Smooth muscle cell (in vitro differentiated cells): Measurements from ENCODE around the gene GALNS. TPM values are rescaled to one million over a fixed set of nuclear protein-coding genes. Genes with fewer than 3 reads are reported as not detected.

Experiments used
- DNase-seq: peaks from one replicate; lab custom pipeline; 2025; ENCODE audit not compliant: unreplicated experiment; lab: John Stamatoyannopoulos, UW
- H2AFZ ChIP-seq: fragments of 200-600 bp; sonication (generic); 2 replicates; pipeline ENCODE4 v1.6.0; 2016; ENCODE audit warnings: antibody characterized with exemption, low read depth, mild to moderate bottlenecking
- H3F3A ChIP-seq: fragments of 200-600 bp; sonication (generic); 2 replicates; pipeline ENCODE4 v1.6.0; 2017; ENCODE audit warnings: antibody characterized with exemption, low read depth
- H3K27ac ChIP-seq: fragments of 200-600 bp; sonication (generic); 2 replicates; pipeline ENCODE4 v1.5.1; 2016; ENCODE audit warnings: low read depth, mild to moderate bottlenecking
- H3K27me3 ChIP-seq: fragments of 200-600 bp; sonication (generic); 2 replicates; pipeline ENCODE4 v1.6.1; 2016; ENCODE audit warnings: low read depth, mild to moderate bottlenecking
- H3K36me3 ChIP-seq: fragments of 200-600 bp; sonication (generic); 2 replicates; pipeline ENCODE4 v1.5.1; 2016; ENCODE audit warnings: low read depth
- H3K4me1 ChIP-seq: fragments of 200-600 bp; sonication (generic); 2 replicates; pipeline ENCODE4 v1.5.1; 2016; ENCODE audit warnings: low read depth
- H3K4me2 ChIP-seq: fragments of 200-600 bp; sonication (generic); 2 replicates; pipeline ENCODE4 v1.6.0; 2016; ENCODE audit warnings: mild to moderate bottlenecking
- H3K4me3 ChIP-seq: fragments of 200-600 bp; sonication (generic); 2 replicates; pipeline ENCODE4 v1.5.1; 2016; ENCODE audit warnings: mild to moderate bottlenecking
- H3K79me2 ChIP-seq: fragments of 200-600 bp; sonication (generic); 2 replicates; pipeline ENCODE4 v1.6.0; 2016; ENCODE audit warnings: low read depth, mild to moderate bottlenecking
- H3K9ac ChIP-seq: fragments of 200-600 bp; sonication (generic); 2 replicates; pipeline ENCODE4 v1.6.0; 2016; ENCODE audit warnings: low read depth
- H3K9me3 ChIP-seq: fragments of 200-600 bp; sonication (generic); replicated peaks from 2 replicates; pipeline ENCODE4 v1.5.1; 2016; ENCODE audit warnings: low read depth
- H4K20me1 ChIP-seq: fragments of 200-600 bp; sonication (generic); 2 replicates; pipeline ENCODE4 v1.6.0; 2016; ENCODE audit warnings: low read depth
- CTCF ChIP-seq: fragments of 200-600 bp; sonication (generic); IDR thresholded peaks from 2 replicates; pipeline ENCODE4 v1.5.1; 2017; ENCODE audit warnings: borderline replicate concordance, mild to moderate bottlenecking, antibody characterized with exemption; ENCODE audit not compliant: insufficient read depth, poor library complexity, severe bottlenecking
- WGBS: methylation state at CpG from one replicate; pipeline ENCODE4 v1.1.7; 2016; ENCODE audit warnings: low lambda C conversion rate; 5-methylcytosine and 5-hydroxymethylcytosine counted together
- polyA plus RNA-seq: library from polyadenylated mRNA; unstranded; fragments of >200 nt; fragmentation: Nextera tagmentation; extraction: Ambion mirVana; gene quantifications from 2 replicates; pipeline ENCODE4 v1.2.1, GENCODE V29; 2016
- total RNA-seq: library from RNA; depleted of rRNA; stranded (reverse); fragments of >200 nt; gene quantifications from 2 replicates; pipeline ENCODE4 v1.2.3, GENCODE V29; 2014

GALNS gene
- total and polyA plus RNA-seq, 2 experiments from 2014 or later = 20.8 to 21.3 TPM

- WGBS = 97% methylated on average over 20 of the region's 20 CpGs
- no peak for TF ChIP-seq CTCF
- H3K4me3 ChIP-seq = no peak overlapping the region
Observed at GRCh38 chr16:88837806-88838205, 18.9 kb downstream of the GALNS start.

GRCh38 chr16:88836791-88837190 is 20.0 kb downstream of the GALNS start:
- Histone ChIP-seq H3K4me2 (no peak overlapping the region), H3K9ac (no peak overlapping the region), H2AFZ (no peak overlapping the region), H3K9me3 (no peaks in the 10 kb centered on the region), H3K4me1 (no peaks in the 10 kb centered on the region), H3K36me3 (no peaks in the 10 kb centered on the region), H3K4me3 (no peak overlapping the region), H3K27ac (no peak overlapping the region), H3F3A (no peaks in the 10 kb centered on the region), H3K27me3 (no peaks in the 10 kb centered on the region), H4K20me1 (peaks cover 4% of the 10 kb centered on the region), H3K79me2 (no peaks in the 10 kb centered on the region)
- 96% methylated on average over 17 of the region's 17 CpGs for WGBS
- TF ChIP-seq CTCF = no peak
- no peak for DNase-seq

More at GRCh38 chr16:88837806-88838205, 18.9 kb downstream of the GALNS start:
- Histone ChIP-seq H3K4me2 (no peak overlapping the region), H3K36me3 (no peaks in the 10 kb centered on the region), H3K4me1 (no peaks in the 10 kb centered on the region), H3K79me2 (no peaks in the 10 kb centered on the region), H3K27me3 (no peaks in the 10 kb centered on the region), H3F3A (no peaks in the 10 kb centered on the region), H4K20me1 (peaks cover 5% of the 10 kb centered on the region), H3K27ac (no peak overlapping the region), H2AFZ (no peak overlapping the region), H3K9ac (no peak overlapping the region), H3K9me3 (no peaks in the 10 kb centered on the region)
- DNase-seq = no peak

- Histone ChIP-seq H3K27me3 (no peaks in the 10 kb centered on the region), H3K4me3 (no peak overlapping the region), H3K9me3 (no peaks in the 10 kb centered on the region), H3K79me2 (no peaks in the 10 kb centered on the region), H3K4me1 (no peaks in the 10 kb centered on the region), H3F3A (no peaks in the 10 kb centered on the region), H3K36me3 (no peaks in the 10 kb centered on the region), H3K4me2 (no peak overlapping the region), H3K9ac (no peak overlapping the region), H4K20me1 (no peaks in the 10 kb centered on the region), H3K27ac (no peak overlapping the region), H2AFZ (no peak overlapping the region)
- WGBS = 98% methylated on average over 31 of the region's 33 CpGs
- DNase-seq = no peak
- TF ChIP-seq CTCF = no peak
Observed at GRCh38 chr16:88835818-88836217, 20.9 kb downstream of the GALNS start.

DNA sequence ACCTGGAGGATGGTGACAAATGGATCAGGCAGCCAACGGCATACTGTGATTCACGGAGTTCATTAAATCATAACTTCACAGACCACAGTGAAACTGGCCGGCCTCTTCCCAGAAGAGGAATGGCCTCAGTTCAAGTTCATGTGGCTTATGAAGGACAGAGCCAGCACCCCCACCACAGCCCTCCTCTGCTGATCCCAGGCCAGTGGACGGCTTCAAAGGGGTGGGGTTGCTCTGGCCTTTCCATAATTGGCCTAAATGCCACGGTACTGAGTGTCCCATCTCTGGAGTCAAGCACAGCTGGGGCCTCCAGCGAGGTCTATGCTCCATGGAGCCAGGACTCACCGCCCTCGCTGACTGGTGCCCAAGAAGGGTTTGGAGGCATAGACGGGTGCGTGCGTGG is 21.4 kb downstream of the GALNS start:
- Histone ChIP-seq H4K20me1 (no peaks in the 10 kb centered on the region), H3K9me3 (no peaks in the 10 kb centered on the region), H3K4me2 (no peak overlapping the region), H3K4me1 (no peaks in the 10 kb centered on the region), H3K27me3 (no peaks in the 10 kb centered on the region), H3F3A (no peaks in the 10 kb centered on the region), H2AFZ (no peak overlapping the region), H3K9ac (no peak overlapping the region), H3K79me2 (no peaks in the 10 kb centered on the region), H3K36me3 (no peaks in the 10 kb centered on the region), H3K4me3 (no peak overlapping the region), H3K27ac (no peak overlapping the region)
- WGBS = 95% methylated on average over 11 of the region's 11 CpGs
- DNase-seq = no peak
- TF ChIP-seq CTCF = no peak
